Panc1 (cell line): ENCODE results near the gene DZIP1.

Experiments
- CTCF ChIP-seq: fragments of 450-650 bp; IDR thresholded peaks from 2 replicates; pipeline ENCODE4 v1.5.1; 2017; ENCODE audit warnings: mild to moderate bottlenecking
- SIN3A ChIP-seq: IDR thresholded peaks from 2 replicates; pipeline ENCODE4 v1.6.1; 2012; ENCODE audit warnings: low read depth, mild to moderate bottlenecking, low read length, moderate library complexity, borderline replicate concordance; ENCODE audit not compliant: insufficient read depth

- TF ChIP-seq CTCF (no peak), SIN3A (no peak)
These were observed 37.1 kb downstream of the DZIP1 start for GRCh38 chr13:95607366-95607765.
